Peyer's patch (tissue), 4 donors: ENCODE results near the gene CERS6.

Source experiments
- POLR2A ChIP-seq, 2 donors: fragments of 450-650 bp; IDR thresholded peaks; one replicate each; pipeline ENCODE4 v1.5.1; 2017; ENCODE audit warnings: antibody characterized with exemption in 2 of 2, mild to moderate bottlenecking in 2 of 2, moderate library complexity in 2 of 2
- TF ChIP-seq, protein P1 (sequence below), 6 experiments: fragments of 450-650 bp in 4 of 6; fragments of 200-600 bp in 2 of 6; sonication (generic) in 1 of 6; IDR thresholded peaks; one replicate each; pipeline ENCODE4 v1.5.1; 2017 to 2019; ENCODE audit warnings: antibody characterized with exemption in 6 of 6, mild to moderate bottlenecking in 3 of 6, moderate library complexity in 1 of 6

DNA sequence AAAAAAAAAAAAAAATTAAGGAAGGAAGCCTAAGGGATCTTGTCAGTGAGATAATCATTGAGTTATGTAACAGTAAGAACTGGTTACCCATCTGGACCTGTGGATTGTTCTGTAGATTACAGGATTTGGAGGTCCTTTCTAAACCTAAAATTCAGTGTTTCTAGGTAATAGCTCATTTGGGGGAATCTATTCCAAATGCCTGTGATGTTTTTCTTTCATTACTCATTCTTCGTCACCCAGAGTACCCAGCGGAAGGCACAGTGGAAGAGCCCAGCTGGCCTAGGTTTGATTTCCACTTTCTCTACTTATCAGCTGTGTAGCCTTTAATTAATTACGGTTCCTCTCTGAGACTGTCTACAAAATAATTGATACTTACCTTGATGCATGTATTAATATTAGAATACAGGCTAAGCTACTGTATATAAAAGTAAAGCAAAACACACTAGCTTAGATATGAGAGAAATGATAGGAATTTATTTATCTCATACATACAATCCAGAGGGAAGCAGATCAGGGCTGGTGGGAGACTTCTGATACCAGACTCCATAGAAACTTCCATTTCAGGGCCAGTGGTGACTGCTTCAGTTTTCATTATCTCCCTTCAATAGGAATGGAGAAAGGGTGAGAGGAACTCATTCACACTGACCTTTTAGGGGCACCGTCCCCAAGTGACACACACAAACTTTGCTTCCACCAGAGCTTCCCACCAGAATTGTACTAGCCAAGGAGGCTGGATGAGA is 230.6 kb downstream of the CERS6 start:
- TF ChIP-seq, protein P1, sequence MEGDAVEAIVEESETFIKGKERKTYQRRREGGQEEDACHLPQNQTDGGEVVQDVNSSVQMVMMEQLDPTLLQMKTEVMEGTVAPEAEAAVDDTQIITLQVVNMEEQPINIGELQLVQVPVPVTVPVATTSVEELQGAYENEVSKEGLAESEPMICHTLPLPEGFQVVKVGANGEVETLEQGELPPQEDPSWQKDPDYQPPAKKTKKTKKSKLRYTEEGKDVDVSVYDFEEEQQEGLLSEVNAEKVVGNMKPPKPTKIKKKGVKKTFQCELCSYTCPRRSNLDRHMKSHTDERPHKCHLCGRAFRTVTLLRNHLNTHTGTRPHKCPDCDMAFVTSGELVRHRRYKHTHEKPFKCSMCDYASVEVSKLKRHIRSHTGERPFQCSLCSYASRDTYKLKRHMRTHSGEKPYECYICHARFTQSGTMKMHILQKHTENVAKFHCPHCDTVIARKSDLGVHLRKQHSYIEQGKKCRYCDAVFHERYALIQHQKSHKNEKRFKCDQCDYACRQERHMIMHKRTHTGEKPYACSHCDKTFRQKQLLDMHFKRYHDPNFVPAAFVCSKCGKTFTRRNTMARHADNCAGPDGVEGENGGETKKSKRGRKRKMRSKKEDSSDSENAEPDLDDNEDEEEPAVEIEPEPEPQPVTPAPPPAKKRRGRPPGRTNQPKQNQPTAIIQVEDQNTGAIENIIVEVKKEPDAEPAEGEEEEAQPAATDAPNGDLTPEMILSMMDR (IDR thresholded peaks at IDR 0.05), result no peak
- no peak for TF ChIP-seq POLR2A (IDR thresholded peaks at IDR 0.05)
